ENCODE measurements around the gene ABCA4.

DNA sequence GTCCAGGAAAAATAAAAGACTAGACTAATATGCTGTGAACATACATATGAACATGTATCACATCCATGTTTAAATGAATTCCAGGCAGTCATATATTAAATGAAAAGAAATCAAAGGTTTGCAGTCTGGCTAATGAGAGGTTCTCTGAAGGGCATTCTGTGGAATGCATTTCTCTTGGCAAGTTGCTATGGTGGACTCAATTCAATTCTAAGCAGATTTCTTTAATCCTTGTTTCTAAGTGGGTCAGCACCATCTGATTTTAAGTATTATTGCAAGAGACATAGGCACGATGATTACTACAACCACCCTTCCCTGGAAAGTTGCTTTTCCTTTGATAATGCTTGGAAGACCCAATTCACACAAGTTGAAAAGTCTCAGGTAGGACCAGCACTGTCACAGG, 23.9 kb upstream of the ABCA4 start:
- TF ChIP-seq, protein P1, sequence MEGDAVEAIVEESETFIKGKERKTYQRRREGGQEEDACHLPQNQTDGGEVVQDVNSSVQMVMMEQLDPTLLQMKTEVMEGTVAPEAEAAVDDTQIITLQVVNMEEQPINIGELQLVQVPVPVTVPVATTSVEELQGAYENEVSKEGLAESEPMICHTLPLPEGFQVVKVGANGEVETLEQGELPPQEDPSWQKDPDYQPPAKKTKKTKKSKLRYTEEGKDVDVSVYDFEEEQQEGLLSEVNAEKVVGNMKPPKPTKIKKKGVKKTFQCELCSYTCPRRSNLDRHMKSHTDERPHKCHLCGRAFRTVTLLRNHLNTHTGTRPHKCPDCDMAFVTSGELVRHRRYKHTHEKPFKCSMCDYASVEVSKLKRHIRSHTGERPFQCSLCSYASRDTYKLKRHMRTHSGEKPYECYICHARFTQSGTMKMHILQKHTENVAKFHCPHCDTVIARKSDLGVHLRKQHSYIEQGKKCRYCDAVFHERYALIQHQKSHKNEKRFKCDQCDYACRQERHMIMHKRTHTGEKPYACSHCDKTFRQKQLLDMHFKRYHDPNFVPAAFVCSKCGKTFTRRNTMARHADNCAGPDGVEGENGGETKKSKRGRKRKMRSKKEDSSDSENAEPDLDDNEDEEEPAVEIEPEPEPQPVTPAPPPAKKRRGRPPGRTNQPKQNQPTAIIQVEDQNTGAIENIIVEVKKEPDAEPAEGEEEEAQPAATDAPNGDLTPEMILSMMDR (IDR thresholded peaks at IDR 0.05) = no peak
- TF ChIP-seq POLR2A (IDR thresholded peaks at IDR 0.05) = no peak
